Measurements from ENCODE around the gene PDZRN4.

- no peak for TF ChIP-seq CTCF (IDR thresholded peaks at IDR 0.05)
- TF ChIP-seq POLR2A (IDR thresholded peaks at IDR 0.05): no peak
These were observed 255.6 kb downstream of the PDZRN4 start for GRCh38 chr12:41443690-41444089.
